ENCODE measurements around the gene HAAO. TPM values are rescaled to one million over a fixed set of nuclear protein-coding genes. Genes with fewer than 3 reads are reported as not detected.

Gene HAAO
- total and polyA plus RNA-seq, 9 donors, result 6.2 to 33.0 (median 26.1) TPM

DNA sequence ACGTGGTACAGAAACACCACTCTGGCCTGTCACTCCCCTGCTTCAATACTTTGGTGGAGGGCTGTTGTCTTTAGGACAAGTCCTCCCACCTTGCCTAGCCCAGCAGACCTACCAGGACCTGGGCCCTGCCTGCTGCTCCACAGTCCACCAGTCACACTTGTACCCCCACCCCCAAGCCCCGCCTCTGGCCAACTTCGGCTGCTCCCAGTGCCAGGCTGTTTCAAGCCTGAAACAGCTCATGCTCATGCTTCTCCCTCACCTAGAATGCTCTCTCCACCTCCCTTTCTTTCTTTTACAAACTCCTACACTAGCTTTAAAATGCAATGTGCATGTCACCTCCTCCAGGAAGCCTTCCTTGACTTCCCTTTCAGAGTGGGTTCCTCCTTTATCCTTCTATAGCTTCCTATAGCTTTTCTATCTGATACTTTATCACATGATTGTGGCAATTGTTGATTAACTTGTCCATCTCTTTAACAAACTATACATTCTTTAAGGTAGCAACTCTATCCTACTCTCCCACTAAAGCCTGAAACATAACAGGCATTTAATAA is 23.6 kb downstream of the HAAO start:
- WGBS, 3 donors, result 58 to 75% (median 62%) methylated on average over 3 of the region's 3 CpGs
- H3K27ac ChIP-seq, result no peak overlapping the region
- H3K27me3 ChIP-seq, result no peaks in the 10 kb centered on the region
- DNase-seq, result peak in 2 of 5 donors; percentile 7 to 8
- TF ChIP-seq, protein P1, sequence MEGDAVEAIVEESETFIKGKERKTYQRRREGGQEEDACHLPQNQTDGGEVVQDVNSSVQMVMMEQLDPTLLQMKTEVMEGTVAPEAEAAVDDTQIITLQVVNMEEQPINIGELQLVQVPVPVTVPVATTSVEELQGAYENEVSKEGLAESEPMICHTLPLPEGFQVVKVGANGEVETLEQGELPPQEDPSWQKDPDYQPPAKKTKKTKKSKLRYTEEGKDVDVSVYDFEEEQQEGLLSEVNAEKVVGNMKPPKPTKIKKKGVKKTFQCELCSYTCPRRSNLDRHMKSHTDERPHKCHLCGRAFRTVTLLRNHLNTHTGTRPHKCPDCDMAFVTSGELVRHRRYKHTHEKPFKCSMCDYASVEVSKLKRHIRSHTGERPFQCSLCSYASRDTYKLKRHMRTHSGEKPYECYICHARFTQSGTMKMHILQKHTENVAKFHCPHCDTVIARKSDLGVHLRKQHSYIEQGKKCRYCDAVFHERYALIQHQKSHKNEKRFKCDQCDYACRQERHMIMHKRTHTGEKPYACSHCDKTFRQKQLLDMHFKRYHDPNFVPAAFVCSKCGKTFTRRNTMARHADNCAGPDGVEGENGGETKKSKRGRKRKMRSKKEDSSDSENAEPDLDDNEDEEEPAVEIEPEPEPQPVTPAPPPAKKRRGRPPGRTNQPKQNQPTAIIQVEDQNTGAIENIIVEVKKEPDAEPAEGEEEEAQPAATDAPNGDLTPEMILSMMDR (IDR thresholded peaks at IDR 0.05), result no peak
- intact Hi-C loops (cut with DNase I), result no loop called here
- H3K4me1 ChIP-seq (ENCODE audit: insufficient read depth), result no peaks in the 10 kb centered on the region
- H3K4me3 ChIP-seq, result no peak overlapping the region
- no peaks in the 10 kb centered on the region for H3K36me3 ChIP-seq
- no peaks in the 10 kb centered on the region for H3K9me3 ChIP-seq

DNA sequence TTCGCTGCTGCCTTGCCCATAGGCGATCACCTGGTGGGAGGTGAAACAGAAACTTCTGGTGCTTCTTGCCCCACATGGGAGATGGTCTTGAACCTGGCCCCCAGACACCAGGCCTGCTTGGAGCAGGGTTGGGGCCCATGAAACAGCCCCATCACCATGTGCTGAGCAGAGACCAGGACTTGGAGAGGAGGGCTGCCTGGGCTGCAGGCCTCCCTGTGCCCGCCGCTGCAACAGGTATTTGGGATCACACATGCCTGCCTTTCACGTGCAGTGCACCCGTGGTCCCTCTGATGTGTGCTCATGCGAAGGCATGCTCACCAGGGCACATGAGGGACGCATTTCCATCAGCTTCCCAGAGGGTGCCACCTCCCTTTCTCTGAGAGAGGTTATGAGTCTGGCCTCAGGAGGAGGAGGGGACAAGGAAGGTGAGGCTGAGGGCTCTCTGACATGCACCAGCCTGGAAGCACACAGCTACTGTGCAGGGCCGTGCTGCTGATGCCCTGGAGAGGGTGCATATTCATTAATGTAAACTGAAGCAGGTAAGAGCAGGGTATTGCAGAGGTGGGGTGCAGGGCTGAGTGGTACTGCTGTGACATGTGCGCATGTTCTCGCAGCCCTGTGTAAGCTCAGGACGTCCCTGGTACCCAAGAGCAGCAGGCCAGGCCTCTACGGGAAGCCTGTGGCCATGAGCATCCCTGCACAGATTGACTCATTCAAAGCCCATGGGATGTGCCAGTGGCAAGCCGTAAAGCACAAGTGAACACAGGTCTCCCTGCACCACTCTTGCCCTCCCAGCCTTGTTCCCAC is 24.3 kb downstream of the HAAO start:
- no peaks in the 10 kb centered on the region for H3K9me3 ChIP-seq
- no peaks in the 10 kb centered on the region for H3K27me3 ChIP-seq
- no peak overlapping the region for H3K4me3 ChIP-seq
- WGBS, 3 donors, result 75 to 82% (median 79%) methylated on average over 14 of the region's 14 CpGs
- no peaks in the 10 kb centered on the region for H3K36me3 ChIP-seq
- no peak for TF ChIP-seq POLR2A (IDR thresholded peaks at IDR 0.05)
- TF ChIP-seq, protein P1 (IDR thresholded peaks at IDR 0.05), result no peak
- TF ChIP-seq EP300 (IDR thresholded peaks at IDR 0.05), result no peak
- H3K4me1 ChIP-seq (ENCODE audit: insufficient read depth), result no peaks in the 10 kb centered on the region
- DNase-seq, result peak in 1 of 5 donors; percentile 5
- no peak overlapping the region for H3K27ac ChIP-seq
- intact Hi-C loops (cut with DNase I), result no loop called here

DNA sequence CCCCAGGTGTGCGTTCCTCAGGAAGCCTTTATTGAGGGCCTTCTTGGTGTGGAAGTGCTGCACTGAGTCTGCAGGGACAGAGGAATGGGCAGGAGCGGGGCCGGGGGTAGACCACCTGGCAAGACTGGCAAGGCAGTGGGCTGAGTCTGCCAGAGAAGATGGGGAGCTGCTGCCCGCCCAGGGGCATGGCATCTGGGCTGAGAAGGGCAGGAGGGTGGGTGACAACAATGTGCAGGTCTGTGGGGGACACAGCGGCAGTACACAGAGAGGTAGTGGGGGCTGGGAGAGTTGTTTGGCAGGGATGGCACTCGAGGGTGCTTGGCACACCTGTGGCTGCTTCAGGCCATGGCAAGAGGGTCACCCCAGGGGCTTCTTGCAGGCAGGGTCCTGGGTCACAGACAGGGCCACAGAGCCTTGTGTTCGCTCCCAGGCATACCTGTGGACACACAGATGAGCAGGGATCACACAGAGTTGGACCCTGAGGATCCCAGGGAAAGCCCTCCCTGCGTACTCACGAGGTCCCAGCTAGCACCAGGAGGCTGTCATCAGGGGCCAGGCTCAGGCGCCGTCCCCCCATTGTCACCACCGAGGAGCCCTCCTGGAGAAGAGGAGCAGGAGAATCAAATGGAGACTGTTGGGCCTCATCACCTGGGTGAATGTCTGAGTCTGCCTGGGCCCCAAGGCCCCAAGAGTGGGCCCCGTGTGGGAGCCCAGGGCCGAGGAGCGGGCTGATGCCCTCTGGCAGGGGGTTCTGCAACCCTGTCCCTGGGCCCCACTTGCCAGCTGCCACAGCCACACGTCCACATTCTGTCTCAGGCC is 25.1 kb downstream of the HAAO start:
- intact Hi-C loops (cut with DNase I), result no loop called here
- H3K27ac ChIP-seq, result no peak overlapping the region
- H3K9me3 ChIP-seq, result no peaks in the 10 kb centered on the region
- H3K36me3 ChIP-seq, result no peaks in the 10 kb centered on the region
- DNase-seq, result no peak
- H3K27me3 ChIP-seq, result no peaks in the 10 kb centered on the region
- H3K4me1 ChIP-seq (ENCODE audit: insufficient read depth), result no peaks in the 10 kb centered on the region
- 85 to 87% (median 86%) methylated on average over 16 of the region's 16 CpGs for WGBS, 3 donors
- TF ChIP-seq, protein P1 (IDR thresholded peaks at IDR 0.05), result no peak
- TF ChIP-seq EP300 (IDR thresholded peaks at IDR 0.05), result no peak
- TF ChIP-seq POLR2A (IDR thresholded peaks at IDR 0.05), result no peak
- H3K4me3 ChIP-seq, result no peak overlapping the region

DNA sequence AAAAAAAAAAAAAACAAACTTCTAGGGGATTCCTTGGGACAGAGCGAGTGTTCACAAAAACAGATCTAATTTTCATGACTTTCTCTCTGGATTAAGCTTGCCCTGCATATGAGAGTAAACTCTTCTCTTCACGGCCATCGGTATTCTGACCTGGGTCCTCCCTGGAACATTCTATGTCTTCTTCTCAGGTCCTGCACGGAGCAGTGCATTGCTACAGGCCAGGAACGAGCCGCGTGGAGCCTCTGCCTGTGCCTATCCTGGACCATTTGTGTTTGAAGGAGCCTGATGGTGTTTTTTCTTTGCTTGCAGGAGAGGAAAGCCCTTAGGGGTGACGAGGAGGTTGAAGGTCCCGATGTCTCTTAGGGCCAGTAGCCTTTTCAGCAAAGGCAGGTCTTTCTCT is 26.7 kb downstream of the HAAO start:
- Histone ChIP-seq H3K27me3 (no peaks in the 10 kb centered on the region), H3K4me1 (ENCODE audit: insufficient read depth) (no peaks in the 10 kb centered on the region), H3K36me3 (no peaks in the 10 kb centered on the region), H3K27ac (no peak overlapping the region), H3K9me3 (no peaks in the 10 kb centered on the region), H3K4me3 (no peak overlapping the region)
- DNase-seq, result no peak
- no peak for TF ChIP-seq EP300 (IDR thresholded peaks at IDR 0.05)
- no peak for TF ChIP-seq POLR2A (IDR thresholded peaks at IDR 0.05)
- intact Hi-C loops (cut with DNase I), result no loop called here
- WGBS, 3 donors, result 93 to 95% (median 94%) methylated on average over 9 of the region's 9 CpGs

Data from ovary (tissue), 9 donors.